GM21786 (cell line): ENCODE data around the gene KCNA1.

Experiments used
- ATAC-seq: cut with Tn5 transposase; IDR thresholded peaks from one replicate; pipeline ENCODE4 v1.9.1; 2021; ENCODE audit not compliant: unreplicated experiment

Gene KCNA1

DNA sequence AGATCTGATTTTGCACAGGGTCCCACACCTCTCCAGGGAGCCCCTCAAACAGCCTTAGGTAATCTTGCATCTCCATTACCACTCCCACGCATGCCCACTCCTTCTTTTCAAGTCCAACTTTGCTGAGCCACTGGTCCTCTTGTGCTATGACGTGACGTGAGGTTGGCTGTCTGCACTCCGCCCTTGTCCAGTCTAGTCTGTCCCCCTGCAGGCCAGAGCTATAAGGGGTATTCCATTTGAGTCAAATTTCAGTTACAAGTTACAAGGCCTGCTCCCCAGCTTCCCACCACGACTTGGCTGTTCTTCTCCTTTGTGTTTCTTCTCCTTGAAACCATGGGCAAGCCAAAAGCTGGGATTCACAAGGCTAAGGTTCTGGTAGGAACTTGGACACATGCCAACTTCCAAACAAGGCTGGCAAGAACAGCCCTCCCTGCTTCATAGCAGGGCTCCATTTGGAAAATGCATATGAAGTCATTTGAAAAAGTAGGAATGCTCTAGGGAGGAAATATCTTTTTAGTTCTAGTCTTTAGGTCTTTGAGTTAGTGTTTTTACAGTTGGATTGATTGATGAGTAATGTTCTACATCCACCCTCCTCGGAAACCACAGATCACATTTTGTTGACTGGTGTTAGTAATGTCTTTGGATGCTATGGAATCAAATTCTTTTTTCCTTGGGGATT lies 49.1 kb downstream of the KCNA1 start:
- no peak for ATAC-seq

DNA sequence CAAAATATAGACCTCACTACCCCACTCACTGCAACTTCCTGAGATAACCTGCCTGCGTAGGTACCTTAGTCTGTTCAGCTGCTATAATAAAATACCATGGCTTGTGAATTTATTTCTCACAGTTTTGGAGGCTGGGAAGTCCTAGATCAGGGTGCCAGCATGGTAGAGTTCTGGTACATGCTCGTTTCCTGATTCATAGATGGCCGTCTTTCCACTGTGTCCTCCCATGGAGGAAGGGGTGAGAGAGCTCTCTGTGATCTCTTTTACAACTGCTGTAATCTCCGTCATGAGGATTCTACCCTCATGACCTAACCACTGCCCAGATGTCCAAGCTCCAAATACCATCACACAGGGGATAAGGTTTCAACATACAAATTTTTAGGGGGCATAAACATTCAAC lies 49.7 kb downstream of the KCNA1 start:
- no peak for ATAC-seq

DNA sequence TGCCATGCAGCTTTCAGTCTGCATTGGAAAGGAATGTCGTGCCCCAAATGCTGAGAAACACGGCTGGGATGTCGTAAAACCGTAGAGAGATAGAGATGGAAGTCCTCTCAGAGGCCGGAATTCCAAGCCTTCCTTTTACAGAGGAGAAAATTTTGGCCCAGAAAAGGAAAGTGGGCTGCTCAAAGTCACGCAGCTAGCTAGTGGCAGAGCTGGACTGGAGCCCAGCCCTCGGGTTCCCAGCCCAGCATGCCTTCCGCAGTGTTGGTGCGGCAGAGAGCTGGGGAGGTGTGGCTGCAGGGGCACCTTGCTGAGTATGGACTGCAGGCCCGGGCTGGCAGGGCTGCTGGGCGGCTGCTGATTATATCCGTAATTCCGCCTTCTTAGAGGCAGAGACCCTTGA lies 50.3 kb downstream of the KCNA1 start:
- ATAC-seq: no peak

DNA sequence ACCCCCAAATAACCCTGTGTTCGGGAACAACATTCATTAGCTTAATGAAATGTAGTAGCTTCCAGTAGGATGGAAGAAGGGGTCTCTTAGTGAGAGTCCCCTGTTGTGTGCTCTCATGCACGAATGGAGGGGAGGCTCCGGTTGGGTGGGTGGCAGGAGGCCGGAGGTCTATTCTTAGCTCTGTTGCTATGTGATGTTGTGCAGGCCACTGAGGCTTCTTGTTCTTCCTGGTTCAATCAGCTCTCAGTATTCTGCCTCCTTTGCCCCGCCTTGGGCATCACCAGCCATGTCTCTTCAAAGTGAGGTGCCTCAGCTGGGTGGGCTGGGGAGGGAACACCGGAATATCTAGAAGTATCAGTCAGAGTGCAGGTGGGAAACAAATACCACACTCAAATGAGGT lies 50.8 kb downstream of the KCNA1 start:
- no peak for ATAC-seq

DNA sequence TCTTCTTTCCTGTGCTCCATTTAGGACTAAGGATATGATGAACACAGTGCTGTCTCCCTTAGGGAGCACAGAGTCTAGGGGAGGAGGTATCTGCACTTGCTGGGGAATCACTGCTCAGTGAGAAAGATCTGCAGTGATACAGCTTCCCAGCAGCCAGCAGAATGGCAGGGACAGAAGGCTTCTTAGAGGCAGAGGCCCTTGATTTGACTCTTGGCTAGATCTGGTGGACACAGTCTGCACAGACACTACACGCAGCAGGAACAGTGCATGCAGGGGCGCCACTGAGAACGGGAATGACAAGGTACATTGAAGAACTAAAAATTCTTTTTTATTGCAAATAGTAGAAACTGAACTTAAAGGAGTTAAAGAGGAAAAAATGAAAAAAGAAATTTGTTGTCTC lies 51.6 kb downstream of the KCNA1 start:
- no peak for ATAC-seq

DNA sequence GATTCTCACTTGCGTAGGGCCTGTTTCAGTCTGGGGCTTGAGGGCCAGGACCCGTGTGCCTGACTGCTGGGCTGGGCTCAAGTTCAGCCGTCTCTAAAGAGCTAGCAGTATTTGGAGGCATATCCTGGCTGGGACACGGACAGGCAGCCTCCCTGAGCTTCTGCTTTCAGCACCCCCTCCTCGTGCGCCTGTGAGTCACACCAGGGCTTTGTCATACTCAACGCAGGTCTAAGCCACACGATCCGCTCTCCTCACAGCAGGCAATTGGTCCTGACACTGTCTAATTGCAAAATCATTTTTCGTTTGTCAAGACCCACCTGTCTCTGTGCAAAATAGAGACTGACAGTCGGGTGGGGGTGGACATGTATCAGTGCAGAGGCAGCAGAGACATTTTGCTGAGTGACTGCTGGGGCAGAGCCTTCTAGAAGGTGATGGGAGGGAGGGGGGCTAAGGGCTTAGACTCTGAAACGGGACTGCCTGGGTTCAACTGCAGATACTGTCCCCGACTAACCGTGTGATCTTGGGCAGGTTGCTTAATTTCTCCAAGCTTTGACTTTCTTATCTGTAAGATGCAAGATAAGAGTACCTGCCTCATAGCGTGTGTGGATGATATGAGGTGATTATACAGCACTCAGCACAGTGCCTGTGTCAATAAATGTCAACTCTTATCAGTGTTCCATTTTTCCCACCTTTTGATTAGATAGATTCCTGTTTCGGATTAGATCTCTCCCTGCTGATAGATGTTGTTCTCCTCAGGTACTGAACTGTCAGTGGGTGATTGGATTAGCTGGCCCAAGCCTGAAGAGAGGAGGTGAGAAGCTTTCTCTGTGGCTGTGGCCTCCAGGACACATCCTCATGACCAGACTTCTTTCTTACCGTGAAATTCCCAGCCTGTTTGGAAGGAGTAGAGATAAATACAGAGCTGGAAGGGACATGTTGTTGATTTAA lies 53.1 kb downstream of the KCNA1 start:
- ATAC-seq: no peak
